Measurements from ENCODE around the gene PDCD10.
A peak's percentile ranks its signal among the peaks of the same experiment; 100 is the strongest.

Gene PDCD10

GRCh38 chr3:167740961-167741587 is 6.4 kb upstream of the PDCD10 start:
- Mint-ChIP-seq H3K4me1 (peaks cover 21% of the 10 kb centered on the region), H3K4me3 (no peak overlapping the region), H3K27ac (no peak overlapping the region), H3K9me3 (no peaks in the 10 kb centered on the region), H3K27me3 (no peaks in the 10 kb centered on the region)
- ATAC-seq (peak; percentile 93), DNase-seq (peak; percentile 16 to 19)

- no peak for ATAC-seq
- no peaks in the 10 kb centered on the region for H3K27me3 Mint-ChIP-seq
- no peak overlapping the region for H3K27ac Mint-ChIP-seq
- peaks cover 18% of the 10 kb centered on the region for H3K4me1 Mint-ChIP-seq
- H3K4me3 Mint-ChIP-seq, result no peak overlapping the region
- no peak for DNase-seq
- H3K9me3 Mint-ChIP-seq, result no peaks in the 10 kb centered on the region
Observed at GRCh38 chr3:167739190-167739810, 4.6 kb upstream of the PDCD10 start.

GRCh38 chr3:167738037-167738436 is 3.3 kb upstream of the PDCD10 start:
- H3K27ac Mint-ChIP-seq, result no peak overlapping the region
- no peak for DNase-seq
- H3K9me3 Mint-ChIP-seq, result no peaks in the 10 kb centered on the region
- peaks cover 12% of the 10 kb centered on the region for H3K4me1 Mint-ChIP-seq
- no peak overlapping the region for H3K4me3 Mint-ChIP-seq
- no peak for ATAC-seq
- no peaks in the 10 kb centered on the region for H3K27me3 Mint-ChIP-seq

- no peak for ATAC-seq
- Mint-ChIP-seq H3K4me3 (peak overlapping the region in 1 of 2 donors; percentile 6), H3K27ac (peak overlapping the region in 1 of 2 donors; percentile 20), H3K4me1 (peaks cover 21% of the 10 kb centered on the region), H3K9me3 (no peaks in the 10 kb centered on the region), H3K27me3 (no peaks in the 10 kb centered on the region)
- no peak for DNase-seq
Observed at GRCh38 chr3:167736997-167737396, 2.3 kb upstream of the PDCD10 start.

- Mint-ChIP-seq H3K4me1 (peaks cover 27% of the 10 kb centered on the region), H3K9me3 (no peaks in the 10 kb centered on the region), H3K4me3 (no peak overlapping the region), H3K27me3 (no peaks in the 10 kb centered on the region), H3K27ac (peak overlapping the region in 1 of 2 donors; percentile 36)
- ATAC-seq (no peak), DNase-seq (no peak)
Observed at GRCh38 chr3:167736264-167736787, 1.6 kb upstream of the PDCD10 start.

GRCh38 chr3:167735233-167736138 is 794 bp upstream of the PDCD10 start, which contains the start of gene SERPINI1:
Gene SERPINI1, plus strand, starts transcription at chr3:167735721. Its CDS starts 53,408 bp downstream, at chr3:167789129.
- Mint-ChIP-seq H3K27me3 (no peaks in the 10 kb centered on the region), H3K27ac (peak within 1 kb of the TSS in 1 of 2 donors; percentile 36), H3K4me3 (no peak within 1 kb of the TSS), H3K4me1 (peaks cover 19% of the 10 kb centered on the region), H3K9me3 (no peaks in the 10 kb centered on the region)
- ATAC-seq (peak; percentile 60), DNase-seq (peak in 1 of 2 donors; percentile 79)

- Mint-ChIP-seq H3K4me3 (no peak overlapping the region), H3K9me3 (no peaks in the 10 kb centered on the region), H3K27me3 (no peaks in the 10 kb centered on the region), H3K4me1 (peaks cover 25% of the 10 kb centered on the region), H3K27ac (no peak overlapping the region)
- no peak for DNase-seq
- ATAC-seq, result no peak
Observed at GRCh38 chr3:167733961-167734497, 663 bp downstream of the PDCD10 start.

GRCh38 chr3:167732313-167733065 is 2.2 kb downstream of the PDCD10 start:
- peak overlapping the region; percentile 16 to 51 for H3K4me3 Mint-ChIP-seq

GRCh38 chr3:167731393-167731792 is 3.3 kb downstream of the PDCD10 start:
- no peak for ATAC-seq
- Mint-ChIP-seq H3K27ac (no peak overlapping the region), H3K4me1 (peaks cover 32% of the 10 kb centered on the region), H3K27me3 (no peaks in the 10 kb centered on the region), H3K4me3 (peak overlapping the region in 1 of 2 donors; percentile 10), H3K9me3 (no peaks in the 10 kb centered on the region)
- no peak for DNase-seq

More at GRCh38 chr3:167732313-167733065, 2.2 kb downstream of the PDCD10 start:
- Mint-ChIP-seq H3K27me3 (no peaks in the 10 kb centered on the region), H3K4me1 (peaks cover 29% of the 10 kb centered on the region), H3K27ac (no peak overlapping the region), H3K9me3 (no peaks in the 10 kb centered on the region)
- DNase-seq, result no peak
- no peak for ATAC-seq

GRCh38 chr3:167729591-167729990 is 5.1 kb downstream of the PDCD10 start:
- Mint-ChIP-seq H3K9me3 (no peaks in the 10 kb centered on the region), H3K27me3 (no peaks in the 10 kb centered on the region), H3K4me1 (peaks cover 32% of the 10 kb centered on the region), H3K27ac (no peak overlapping the region), H3K4me3 (no peak overlapping the region)
- ATAC-seq (no peak), DNase-seq (no peak)

GRCh38 chr3:167728632-167729323 is 5.9 kb downstream of the PDCD10 start:
- no peak for ATAC-seq
- peak overlapping the region in 1 of 2 donors; percentile 48 for H3K27ac Mint-ChIP-seq
- H3K27me3 Mint-ChIP-seq, result no peaks in the 10 kb centered on the region
- H3K9me3 Mint-ChIP-seq, result no peaks in the 10 kb centered on the region
- peaks cover 39% of the 10 kb centered on the region for H3K4me1 Mint-ChIP-seq
- no peak overlapping the region for H3K4me3 Mint-ChIP-seq
- DNase-seq, result no peak

- ATAC-seq (no peak), DNase-seq (no peak)
- Mint-ChIP-seq H3K27me3 (no peaks in the 10 kb centered on the region), H3K9me3 (no peaks in the 10 kb centered on the region), H3K4me3 (no peak overlapping the region), H3K4me1 (peaks cover 40% of the 10 kb centered on the region), H3K27ac (no peak overlapping the region)
Observed at GRCh38 chr3:167728176-167728575, 6.5 kb downstream of the PDCD10 start.

- no peak for DNase-seq
- ATAC-seq, result no peak
- Mint-ChIP-seq H3K9me3 (no peaks in the 10 kb centered on the region), H3K4me1 (peaks cover 37% of the 10 kb centered on the region), H3K27ac (no peak overlapping the region), H3K27me3 (no peaks in the 10 kb centered on the region), H3K4me3 (no peak overlapping the region)
Observed at GRCh38 chr3:167723872-167724271, 10.8 kb downstream of the PDCD10 start.

- H3K9me3 Mint-ChIP-seq, result no peaks in the 10 kb centered on the region
- no peak overlapping the region for H3K27ac Mint-ChIP-seq
- H3K4me1 Mint-ChIP-seq, result peaks cover 35% of the 10 kb centered on the region
Observed at GRCh38 chr3:167723025-167723512, 11.6 kb downstream of the PDCD10 start.

More at GRCh38 chr3:167723025-167723512, 11.6 kb downstream of the PDCD10 start:
- no peak for ATAC-seq
- no peak for DNase-seq
- Mint-ChIP-seq H3K4me3 (no peak overlapping the region), H3K27me3 (no peaks in the 10 kb centered on the region)

Measured in stimulated activated naive CD8-positive, alpha-beta T cell treated with anti-CD3 and anti-CD28 coated beads, Interleukin-15, amount 100 ng/mL, for 72 hours (primary cell).